Duodenal mucosa (tissue), 2 donors: ENCODE data around the gene TATDN3.
"Not testable (repeated sequence)": the region's sequence is repeated elsewhere in the genome, so short reads cannot be mapped to it uniquely, and the experiment has no call there.

Experiments
- H3K27ac ChIP-seq: one replicate; pipeline ENCODE4 v1.7.0; 2013; ENCODE audit warnings: low read depth, low read length
- H3K27me3 ChIP-seq, 2 donors: one replicate each; pipeline ENCODE4 v1.7.0; 2013; ENCODE audit warnings: low read length in 2 of 2, control low read depth in 1 of 2; ENCODE audit not compliant: insufficient read depth in 2 of 2, control insufficient read depth in 1 of 2
- H3K36me3 ChIP-seq, 2 donors: one replicate each; pipeline ENCODE4 v1.7.0; 2013; ENCODE audit warnings: low read length in 2 of 2, control low read depth in 1 of 2; ENCODE audit not compliant: insufficient read depth in 2 of 2, control insufficient read depth in 1 of 2
- H3K4me1 ChIP-seq, 2 donors: one replicate each; pipeline ENCODE4 v1.7.0; 2013; ENCODE audit warnings: low read length in 2 of 2, control low read depth in 1 of 2; ENCODE audit not compliant: insufficient read depth in 2 of 2, control insufficient read depth in 1 of 2
- H3K4me3 ChIP-seq, 2 donors: one replicate each; pipeline ENCODE4 v1.7.0; 2013; ENCODE audit warnings: low read length in 2 of 2, low read depth in 1 of 2
- H3K9ac ChIP-seq, 2 donors: one replicate each; pipeline ENCODE4 v1.7.0; 2013; ENCODE audit warnings: low read length in 2 of 2, low read depth in 1 of 2
- H3K9me3 ChIP-seq, 2 donors: one replicate each; pipeline ENCODE4 v1.7.0; 2013; ENCODE audit warnings: low read length in 2 of 2, control low read depth in 1 of 2; ENCODE audit not compliant: control insufficient read depth in 1 of 2

Gene TATDN3

GRCh38 chr1:212754680-212755079 is 37.0 kb upstream of the TATDN3 start:
- Histone ChIP-seq H3K4me3 (no peak overlapping the region), H3K27ac (no peak overlapping the region), H3K36me3 (no peaks in the 10 kb centered on the region), H3K27me3 (no peaks in the 10 kb centered on the region), H3K4me1 (peaks cover 10% of the 10 kb centered on the region in 2 donors), H3K9ac (no peak overlapping the region), H3K9me3 (no peaks in the 10 kb centered on the region)

- no peaks in the 10 kb centered on the region for H3K9me3 ChIP-seq
- H3K4me3 ChIP-seq: no peak overlapping the region
- no peaks in the 10 kb centered on the region for H3K4me1 ChIP-seq
- H3K36me3 ChIP-seq: peaks cover 0 to 4% of the 10 kb centered on the region in 2 donors
- H3K9ac ChIP-seq: no peak overlapping the region
- H3K27me3 ChIP-seq: no peaks in the 10 kb centered on the region
- H3K27ac ChIP-seq: no peak overlapping the region
These were observed 32.0 kb upstream of the TATDN3 start for GRCh38 chr1:212759683-212760082.

GRCh38 chr1:212760126-212760823 is 31.4 kb upstream of the TATDN3 start:
- Histone ChIP-seq H3K27me3 (no peaks in the 10 kb centered on the region), H3K27ac (no peak overlapping the region), H3K4me1 (no peaks in the 10 kb centered on the region), H3K9me3 (no peaks in the 10 kb centered on the region), H3K4me3 (no peak overlapping the region), H3K36me3 (peaks cover 0 to 4% of the 10 kb centered on the region in 2 donors), H3K9ac (no peak overlapping the region)

- H3K4me3 ChIP-seq: no peak overlapping the region
- no peaks in the 10 kb centered on the region for H3K27me3 ChIP-seq
- peaks cover 0 to 4% of the 10 kb centered on the region in 2 donors for H3K36me3 ChIP-seq
- no peak overlapping the region for H3K9ac ChIP-seq
- H3K27ac ChIP-seq: no peak overlapping the region
- H3K4me1 ChIP-seq: no peaks in the 10 kb centered on the region
- H3K9me3 ChIP-seq: no peaks in the 10 kb centered on the region
These were observed 29.5 kb upstream of the TATDN3 start for GRCh38 chr1:212762234-212762633.

GRCh38 chr1:212762839-212763238 is 28.9 kb upstream of the TATDN3 start:
- Histone ChIP-seq H3K4me3 (no peak overlapping the region), H3K27ac (no peak overlapping the region), H3K27me3 (no peaks in the 10 kb centered on the region), H3K36me3 (peaks cover 0 to 4% of the 10 kb centered on the region in 2 donors), H3K4me1 (no peaks in the 10 kb centered on the region), H3K9me3 (no peaks in the 10 kb centered on the region), H3K9ac (no peak overlapping the region)

- H3K27me3 ChIP-seq, H3K36me3 ChIP-seq, H3K9ac ChIP-seq, H3K4me3 ChIP-seq, H3K27ac ChIP-seq, H3K4me1 ChIP-seq: not testable (repeated sequence)
- peaks cover under 1 to 10% of the 10 kb centered on the region in 2 donors for H3K9me3 ChIP-seq
These were observed 26.9 kb upstream of the TATDN3 start for GRCh38 chr1:212764718-212765281.

GRCh38 chr1:212766825-212767224 is 24.9 kb upstream of the TATDN3 start:
- H3K9ac ChIP-seq, H3K4me1 ChIP-seq, H3K27me3 ChIP-seq, H3K4me3 ChIP-seq, H3K27ac ChIP-seq, H3K36me3 ChIP-seq: not testable (repeated sequence)
- H3K9me3 ChIP-seq: peaks cover 2 to 10% of the 10 kb centered on the region in 2 donors

- Histone ChIP-seq H3K9ac (no peak overlapping the region), H3K27me3 (no peaks in the 10 kb centered on the region), H3K4me3 (no peak overlapping the region), H3K27ac (no peak overlapping the region), H3K4me1 (no peaks in the 10 kb centered on the region), H3K36me3 (peaks cover 0 to 4% of the 10 kb centered on the region in 2 donors), H3K9me3 (peaks cover 2 to 10% of the 10 kb centered on the region in 2 donors)
These were observed 22.1 kb upstream of the TATDN3 start for GRCh38 chr1:212769459-212770167.

- H3K36me3 ChIP-seq: peaks cover 0 to 5% of the 10 kb centered on the region in 2 donors
- no peaks in the 10 kb centered on the region for H3K4me1 ChIP-seq
- H3K27ac ChIP-seq: no peak overlapping the region
- H3K4me3 ChIP-seq: no peak overlapping the region
- peaks cover 2 to 10% of the 10 kb centered on the region in 2 donors for H3K9me3 ChIP-seq
- no peak overlapping the region for H3K9ac ChIP-seq
- no peaks in the 10 kb centered on the region for H3K27me3 ChIP-seq
These were observed 20.4 kb upstream of the TATDN3 start for GRCh38 chr1:212771341-212771740.

GRCh38 chr1:212773011-212773410 is 18.7 kb upstream of the TATDN3 start:
- Histone ChIP-seq H3K27ac (no peak overlapping the region), H3K9me3 (peaks cover 2 to 10% of the 10 kb centered on the region in 2 donors), H3K27me3 (no peaks in the 10 kb centered on the region), H3K4me3 (no peak overlapping the region), H3K36me3 (peaks cover 0 to 5% of the 10 kb centered on the region in 2 donors), H3K4me1 (no peaks in the 10 kb centered on the region), H3K9ac (no peak overlapping the region)
